HL-60 (cell line): ENCODE data around the gene SETBP1.

Experiments used
- GABPA ChIP-seq: IDR thresholded peaks from 2 replicates; pipeline ENCODE4 v1.6.1; 2012; ENCODE audit warnings: low read depth
- TF ChIP-seq, protein P1 (sequence below): IDR thresholded peaks from one replicate; pipeline ENCODE4 v1.5.1; 2011; ENCODE audit warnings: low read length, control low read depth, inconsistent platforms; ENCODE audit not compliant: insufficient read depth

DNA sequence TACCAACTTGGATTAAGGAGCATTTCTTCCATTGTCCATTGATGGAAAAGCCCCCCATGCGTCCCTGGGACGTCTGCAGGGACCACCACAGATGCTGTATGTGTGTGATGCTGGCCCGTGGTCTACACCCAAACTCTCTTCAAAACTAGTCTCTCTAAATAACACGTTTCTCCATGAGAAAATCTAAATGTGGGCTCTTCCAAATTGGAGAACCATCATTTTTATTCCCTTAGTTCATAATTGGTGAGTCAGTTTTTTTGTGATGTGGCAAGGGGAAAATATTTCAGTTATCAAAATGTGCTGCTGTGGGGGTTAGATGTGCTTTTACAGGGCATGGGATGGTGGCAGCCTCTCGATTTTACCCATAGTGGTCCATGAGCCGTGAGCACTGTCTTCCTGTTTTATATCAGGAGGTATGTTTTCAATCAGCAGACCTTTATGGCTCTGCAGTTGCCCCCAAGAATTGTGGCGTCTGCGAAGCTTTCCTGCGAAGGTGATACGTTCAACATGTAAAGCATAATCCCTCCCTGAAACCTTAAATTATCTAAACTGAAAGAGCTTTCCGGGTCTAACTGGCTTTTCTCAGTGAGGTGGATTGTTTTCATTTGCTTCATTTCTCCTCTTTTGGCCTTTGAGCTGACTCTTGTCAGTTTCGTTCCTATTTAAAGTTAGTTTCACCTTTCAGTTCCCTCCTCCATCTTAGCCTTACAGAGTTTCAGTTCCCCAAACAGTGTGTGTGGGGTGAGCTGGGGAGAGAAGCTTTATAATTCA is 78.4 kb downstream of the SETBP1 start:
- TF ChIP-seq, protein P1, sequence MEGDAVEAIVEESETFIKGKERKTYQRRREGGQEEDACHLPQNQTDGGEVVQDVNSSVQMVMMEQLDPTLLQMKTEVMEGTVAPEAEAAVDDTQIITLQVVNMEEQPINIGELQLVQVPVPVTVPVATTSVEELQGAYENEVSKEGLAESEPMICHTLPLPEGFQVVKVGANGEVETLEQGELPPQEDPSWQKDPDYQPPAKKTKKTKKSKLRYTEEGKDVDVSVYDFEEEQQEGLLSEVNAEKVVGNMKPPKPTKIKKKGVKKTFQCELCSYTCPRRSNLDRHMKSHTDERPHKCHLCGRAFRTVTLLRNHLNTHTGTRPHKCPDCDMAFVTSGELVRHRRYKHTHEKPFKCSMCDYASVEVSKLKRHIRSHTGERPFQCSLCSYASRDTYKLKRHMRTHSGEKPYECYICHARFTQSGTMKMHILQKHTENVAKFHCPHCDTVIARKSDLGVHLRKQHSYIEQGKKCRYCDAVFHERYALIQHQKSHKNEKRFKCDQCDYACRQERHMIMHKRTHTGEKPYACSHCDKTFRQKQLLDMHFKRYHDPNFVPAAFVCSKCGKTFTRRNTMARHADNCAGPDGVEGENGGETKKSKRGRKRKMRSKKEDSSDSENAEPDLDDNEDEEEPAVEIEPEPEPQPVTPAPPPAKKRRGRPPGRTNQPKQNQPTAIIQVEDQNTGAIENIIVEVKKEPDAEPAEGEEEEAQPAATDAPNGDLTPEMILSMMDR = no peak
- no peak for TF ChIP-seq GABPA
